Hindlimb muscle (tissue), 1 donor: ENCODE results near the gene SIPA1L3. TPM values are rescaled to one million over a fixed set of nuclear protein-coding genes. Genes with fewer than 3 reads are reported as not detected.

ENCODE experiments used
- DNase-seq: peaks from one replicate; pipeline ENCODE4 v3.0.0-alpha.2; 2013
- polyA plus RNA-seq: library from polyadenylated mRNA; unstranded; fragments of 120-200 nt; gene quantifications from one replicate; pipeline ENCODE4 v1.2.1, GENCODE V29; 2013; ENCODE audit not compliant: insufficient read length

The SIPA1L3 gene
- polyA plus RNA-seq, 1 donor: 8.8 TPM

DNA sequence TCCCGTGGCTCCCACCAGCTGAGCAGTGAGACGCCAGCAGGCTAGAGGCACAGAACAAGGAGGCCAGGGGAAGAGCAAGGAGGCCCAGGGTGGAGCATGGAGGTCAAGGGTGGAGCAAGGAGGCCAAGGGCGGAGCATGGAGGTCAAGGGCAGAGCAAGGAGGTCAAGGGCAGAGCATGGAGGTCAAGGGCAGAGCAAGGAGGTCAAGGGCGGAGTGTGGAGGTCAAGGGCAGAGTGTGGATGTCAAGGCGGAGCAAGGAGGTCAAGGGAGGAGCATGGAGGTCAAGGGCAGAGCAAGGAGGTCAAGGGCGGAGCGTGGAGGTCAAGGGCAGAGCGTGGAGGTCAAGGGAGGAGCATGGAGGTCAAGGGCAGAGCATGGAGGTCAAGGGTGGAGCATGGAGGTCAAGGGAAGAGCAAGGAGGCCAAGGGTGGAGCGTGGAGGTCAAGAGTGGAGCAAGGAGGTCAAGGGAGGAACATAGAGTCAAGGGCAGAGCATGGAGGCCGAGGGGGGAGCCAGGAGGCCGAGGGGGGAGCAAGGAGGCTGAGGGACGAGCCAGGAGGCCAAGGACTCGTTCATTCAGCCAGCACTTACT is 289.3 kb downstream of the SIPA1L3 start:
- DNase-seq: no peak

DNA sequence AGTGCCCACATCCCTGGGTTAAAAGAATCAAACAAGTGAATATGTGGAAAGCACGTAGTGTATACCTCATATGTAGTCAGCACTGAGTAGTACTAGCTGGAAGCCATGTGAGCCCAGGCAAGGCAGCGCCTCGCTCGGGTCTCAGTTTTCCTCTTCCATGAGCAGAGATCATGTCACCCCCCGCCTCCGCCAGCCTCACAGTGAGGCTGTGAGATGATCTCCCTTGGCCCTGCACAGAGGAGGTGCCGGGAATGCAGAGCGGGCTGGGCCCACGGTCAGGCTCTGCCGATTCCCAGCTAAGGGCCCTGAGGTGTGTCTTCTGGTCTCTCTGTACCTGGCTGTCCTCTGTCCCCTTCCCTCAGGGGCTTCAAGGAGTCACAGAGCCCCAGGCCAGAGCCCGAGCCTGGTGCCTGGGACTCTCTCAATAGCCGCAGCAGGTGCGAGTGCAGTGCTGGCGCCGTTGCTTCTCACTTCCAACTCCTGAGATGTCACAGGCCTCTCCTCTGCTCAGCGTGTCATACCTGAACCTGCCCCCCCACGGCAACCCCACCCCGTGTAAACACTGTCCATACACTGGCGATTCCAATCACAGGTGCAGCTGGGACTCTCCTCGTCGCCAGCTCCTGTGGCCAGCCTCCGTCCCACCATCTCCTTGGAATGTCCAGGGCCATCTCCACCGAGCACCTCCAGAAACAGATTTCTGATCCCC is 290.1 kb downstream of the SIPA1L3 start:
- DNase-seq: no peak

GRCh38 chr19:38197937-38198704 is 291.1 kb downstream of the SIPA1L3 start:
- no peak for DNase-seq

- DNase-seq: no peak
Measured at GRCh38 chr19:38199340-38199739, 292.3 kb downstream of the SIPA1L3 start.

DNA sequence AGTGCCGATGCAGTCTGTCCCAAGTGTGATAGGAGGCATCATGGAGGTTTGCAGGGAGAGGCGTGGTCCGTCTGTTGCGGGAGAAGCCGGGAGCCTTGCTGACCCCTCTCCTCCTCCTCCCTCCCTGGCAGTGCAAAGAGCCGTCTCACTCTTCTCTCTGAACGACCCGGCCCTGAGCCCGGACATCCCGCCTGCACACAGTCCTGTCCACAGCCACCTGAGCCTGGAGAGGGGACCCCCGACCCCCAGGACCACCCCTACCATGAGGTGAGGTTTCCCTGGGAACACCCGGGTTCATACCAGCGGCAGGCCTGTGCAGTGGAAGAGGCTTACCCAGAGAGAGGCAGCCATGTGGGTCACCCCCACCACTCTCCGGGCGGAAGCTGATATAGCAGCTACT is 294.7 kb downstream of the SIPA1L3 start:
- DNase-seq: no peak

- DNase-seq: no peak
Measured at GRCh38 chr19:38202504-38202903, 295.5 kb downstream of the SIPA1L3 start.

- no peak for DNase-seq
Measured at GRCh38 chr19:38203197-38203596, 296.2 kb downstream of the SIPA1L3 start.

GRCh38 chr19:38204096-38204495 is 297.1 kb downstream of the SIPA1L3 start:
- DNase-seq: no peak

DNA sequence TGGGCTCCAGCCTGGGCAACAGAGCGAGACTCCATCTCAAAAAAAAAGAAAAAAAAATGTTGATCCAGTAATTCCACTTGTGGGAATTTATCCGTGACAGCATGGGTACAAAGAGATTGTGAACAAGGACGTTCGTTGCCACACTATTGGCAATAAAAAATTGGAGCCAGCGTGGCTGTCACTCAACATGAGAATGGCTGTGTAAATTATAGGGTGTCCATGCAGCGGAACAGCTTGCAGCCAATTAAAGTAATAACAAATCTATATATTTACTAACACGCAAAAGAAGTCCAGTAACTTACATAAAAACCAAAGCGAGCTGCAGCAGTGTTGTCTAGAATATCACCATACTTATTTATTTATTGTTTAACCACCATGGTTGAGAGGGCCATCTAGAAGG is 297.7 kb downstream of the SIPA1L3 start:
- DNase-seq: no peak

- DNase-seq: no peak
Measured at GRCh38 chr19:38206006-38206745, 299.2 kb downstream of the SIPA1L3 start.

DNA sequence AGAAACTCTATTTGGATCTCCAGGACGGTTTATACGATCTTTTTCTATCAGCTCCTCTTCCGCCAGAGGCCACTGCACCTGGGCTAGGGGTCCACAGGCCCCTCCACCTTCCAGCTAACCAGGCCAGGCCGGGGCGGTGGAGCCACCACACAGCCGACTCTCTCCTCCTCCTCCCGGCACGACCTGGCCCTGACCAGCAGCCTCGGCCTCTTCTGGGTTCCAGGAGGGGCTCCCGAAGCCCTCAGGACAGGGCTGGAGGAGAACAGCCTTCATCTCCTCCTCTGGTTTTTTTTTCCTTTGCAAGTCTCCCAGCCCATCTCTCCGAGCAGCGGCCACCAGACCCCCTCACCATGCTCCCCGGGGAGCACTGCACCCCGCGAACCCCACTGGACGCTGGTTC is 299.9 kb downstream of the SIPA1L3 start:
- no peak for DNase-seq

GRCh38 chr19:38207543-38207942 is 300.5 kb downstream of the SIPA1L3 start:
- no peak for DNase-seq

DNA sequence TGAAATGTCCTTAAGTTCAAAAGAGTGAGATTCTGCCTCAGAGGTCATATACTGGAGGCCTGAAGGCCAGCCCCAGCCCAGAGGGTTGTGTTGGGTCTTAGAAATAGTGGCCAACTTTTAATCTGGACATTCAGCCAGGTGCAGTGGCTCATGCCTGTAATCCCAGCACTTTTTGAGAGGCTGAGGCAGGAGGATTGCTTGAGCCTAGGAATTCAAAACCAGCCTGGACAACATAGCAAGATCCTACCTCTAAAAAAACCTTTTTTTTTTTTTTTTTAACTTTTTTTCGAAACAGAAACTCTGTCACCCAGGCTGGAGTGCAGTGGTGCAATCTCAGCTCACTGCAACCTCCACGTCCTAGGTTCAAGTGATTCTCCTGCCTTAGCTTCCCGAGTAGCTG is 301.6 kb downstream of the SIPA1L3 start:
- no peak for DNase-seq

GRCh38 chr19:38209152-38209551 is 302.1 kb downstream of the SIPA1L3 start:
- no peak for DNase-seq

DNA sequence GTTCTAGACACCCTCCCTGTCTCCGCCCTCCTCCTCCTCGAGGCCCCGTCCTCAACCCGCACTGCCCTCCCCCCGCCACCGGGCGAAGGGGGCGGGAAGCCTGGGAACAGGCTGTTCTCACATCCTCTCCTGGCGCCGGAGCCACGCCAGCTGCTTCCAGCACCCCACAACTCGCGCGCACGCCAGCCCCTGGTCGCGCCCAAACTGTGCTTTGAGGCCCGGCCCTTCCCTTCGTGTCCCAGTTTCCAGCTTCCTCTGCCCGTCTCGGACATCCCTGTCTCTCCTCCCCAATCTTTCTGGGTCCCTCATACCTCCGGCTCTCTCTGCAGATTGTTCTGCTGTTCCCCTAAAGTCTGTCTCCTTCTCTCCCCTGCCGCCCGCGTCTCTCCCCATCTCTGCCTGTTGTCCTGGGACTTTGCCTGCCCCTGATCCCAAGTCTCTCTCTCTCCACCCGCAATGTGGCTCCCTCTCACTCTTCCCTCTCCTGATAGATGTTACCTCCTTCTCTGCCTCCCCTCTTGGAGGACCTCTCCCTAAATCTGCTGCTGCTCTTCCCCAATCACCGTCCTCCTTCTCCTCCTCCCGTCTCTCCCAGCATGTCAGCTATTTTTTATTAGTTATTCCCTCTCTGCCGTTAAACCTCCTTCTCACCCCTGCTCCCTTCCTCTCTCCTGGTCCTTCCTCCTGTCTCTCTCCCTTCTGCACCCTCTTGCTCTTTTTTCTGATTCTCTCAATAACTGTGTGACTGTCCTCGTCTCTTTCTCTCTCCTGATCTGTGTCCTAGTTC is 302.9 kb downstream of the SIPA1L3 start:
- peak; percentile 94 for DNase-seq

GRCh38 chr19:38210458-38210987 is 303.5 kb downstream of the SIPA1L3 start:
- peak; percentile 93 for DNase-seq

GRCh38 chr19:38211151-38211591 is 304.2 kb downstream of the SIPA1L3 start:
- peak; percentile 67 for DNase-seq

DNA sequence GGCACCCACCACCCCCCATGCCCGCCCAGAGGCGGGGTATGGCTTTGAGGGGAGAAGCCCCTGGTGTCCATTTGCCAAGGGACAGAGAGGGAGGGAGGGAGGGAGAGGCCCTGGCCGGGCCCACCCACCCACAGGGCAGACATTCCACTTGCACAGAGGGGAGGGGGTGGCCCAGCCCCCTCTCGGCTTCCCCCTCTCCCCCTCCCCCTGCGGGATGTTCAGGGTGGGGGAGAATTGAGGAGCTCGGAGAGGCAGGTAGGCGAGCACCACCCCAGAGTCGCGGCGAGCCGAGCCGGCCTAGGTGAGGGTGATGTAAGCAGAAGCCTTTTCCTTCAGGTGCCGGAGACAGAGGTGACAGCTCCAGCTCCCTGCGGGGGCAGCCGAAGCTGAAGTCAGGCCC is 304.8 kb downstream of the SIPA1L3 start:
- DNase-seq: no peak

DNA sequence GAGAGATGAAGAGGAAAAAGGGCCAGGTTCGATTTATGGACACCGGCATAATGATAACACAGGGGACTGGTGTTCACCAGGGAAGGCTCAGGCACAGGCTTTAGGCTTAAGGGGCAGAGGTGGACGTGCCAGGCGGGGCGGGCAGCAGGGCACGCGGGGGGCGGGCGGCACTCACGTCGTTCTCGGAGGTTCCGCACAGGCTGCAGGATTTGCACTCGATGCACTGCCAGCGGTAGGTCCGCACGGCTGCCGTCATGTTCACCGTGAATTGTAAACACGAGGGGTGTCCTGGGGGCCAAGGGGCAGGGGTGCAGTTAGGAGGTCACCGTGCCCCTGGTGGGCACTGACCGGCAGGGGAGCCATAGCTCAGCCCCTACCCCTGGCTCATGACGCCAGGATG is 306.5 kb downstream of the SIPA1L3 start:
- DNase-seq: no peak

GRCh38 chr19:38213911-38214625 is 307.1 kb downstream of the SIPA1L3 start:
- no peak for DNase-seq
